ENCODE data around the gene BRINP3.

DNA sequence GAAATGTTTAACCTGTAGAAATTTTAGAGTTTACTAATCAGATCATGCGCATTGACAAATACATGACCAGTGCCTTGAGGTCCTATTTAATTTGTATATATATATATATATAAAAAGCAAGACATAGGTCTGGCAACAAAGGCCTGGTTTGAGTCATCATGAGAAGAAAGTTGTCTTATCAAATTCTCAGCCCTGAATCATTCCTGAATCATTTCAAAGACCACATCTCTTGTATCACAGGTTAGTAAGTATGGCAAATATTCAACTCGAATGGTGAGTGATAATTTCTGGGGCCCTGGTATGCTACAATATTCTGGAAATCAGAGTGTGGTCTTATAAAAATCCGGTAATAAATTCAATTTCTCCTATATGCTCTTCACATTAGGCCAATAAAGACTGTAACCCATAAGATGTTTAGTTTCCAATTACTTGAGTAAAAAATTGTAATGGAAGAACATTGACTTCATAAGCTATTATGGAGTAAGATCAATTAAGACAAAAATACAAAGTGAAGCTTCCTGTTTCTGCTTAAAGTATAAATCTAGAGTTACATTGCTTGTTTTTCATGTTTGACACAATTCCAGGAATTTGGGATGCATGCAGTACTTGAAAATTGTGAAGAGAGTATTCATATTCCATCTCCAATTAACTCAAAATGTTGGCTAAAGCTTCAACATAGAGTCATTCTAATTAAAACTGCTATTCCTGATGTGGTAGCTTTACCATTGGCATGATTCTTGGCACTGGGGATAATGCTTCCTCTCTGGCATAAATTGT is 309.4 kb downstream of the BRINP3 start:
- TF ChIP-seq ESRRA (IDR thresholded peaks at IDR 0.05; ENCODE audit: borderline replicate concordance, low read length) (no peak), MYC (IDR thresholded peaks at IDR 0.05; ENCODE audit: borderline replicate concordance, low read length) (no peak)
